ENCODE data around the gene TERF2IP.

TERF2IP gene, protein sequence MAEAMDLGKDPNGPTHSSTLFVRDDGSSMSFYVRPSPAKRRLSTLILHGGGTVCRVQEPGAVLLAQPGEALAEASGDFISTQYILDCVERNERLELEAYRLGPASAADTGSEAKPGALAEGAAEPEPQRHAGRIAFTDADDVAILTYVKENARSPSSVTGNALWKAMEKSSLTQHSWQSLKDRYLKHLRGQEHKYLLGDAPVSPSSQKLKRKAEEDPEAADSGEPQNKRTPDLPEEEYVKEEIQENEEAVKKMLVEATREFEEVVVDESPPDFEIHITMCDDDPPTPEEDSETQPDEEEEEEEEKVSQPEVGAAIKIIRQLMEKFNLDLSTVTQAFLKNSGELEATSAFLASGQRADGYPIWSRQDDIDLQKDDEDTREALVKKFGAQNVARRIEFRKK

DNA sequence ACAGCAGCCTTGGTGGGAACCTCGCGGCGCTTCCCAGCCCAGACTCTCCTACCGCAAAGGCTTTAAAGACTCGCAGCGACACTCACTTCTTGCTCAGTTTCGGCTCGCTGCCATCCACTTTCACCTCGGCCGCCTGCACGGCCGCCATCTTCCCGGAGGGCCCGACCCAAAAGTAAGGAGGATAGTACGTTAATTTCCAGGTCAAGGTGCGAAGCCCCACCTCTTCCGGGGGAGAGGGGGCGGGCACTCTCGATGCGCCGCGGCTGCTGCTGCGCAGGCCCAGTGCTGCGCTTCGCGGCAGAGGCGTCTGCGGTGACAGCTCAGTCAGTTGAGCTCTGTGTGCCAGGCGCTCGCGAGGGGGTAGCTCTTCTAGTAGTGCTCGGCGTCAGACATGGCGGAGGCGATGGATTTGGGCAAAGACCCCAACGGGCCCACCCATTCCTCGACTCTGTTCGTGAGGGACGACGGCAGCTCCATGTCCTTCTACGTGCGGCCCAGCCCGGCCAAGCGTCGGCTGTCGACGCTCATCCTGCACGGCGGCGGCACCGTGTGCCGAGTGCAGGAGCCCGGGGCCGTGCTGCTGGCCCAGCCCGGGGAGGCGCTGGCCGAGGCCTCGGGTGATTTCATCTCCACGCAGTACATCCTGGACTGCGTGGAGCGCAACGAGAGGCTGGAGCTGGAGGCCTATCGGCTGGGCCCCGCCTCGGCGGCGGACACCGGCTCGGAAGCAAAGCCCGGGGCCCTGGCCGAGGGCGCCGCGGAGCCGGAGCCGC is at the start of gene TERF2IP, which contains the start of gene KARS1:
Gene TERF2IP (plus strand): TSS at position 282 of the 773 bp plus-strand sequence. CDS start 110 bp downstream, at position 392.
Gene KARS1 (minus strand): TSS at position 174 of the 773 bp plus-strand sequence. CDS start 26 bp downstream, at position 148.
- peak; percentile 96 for DNase-seq

DNA sequence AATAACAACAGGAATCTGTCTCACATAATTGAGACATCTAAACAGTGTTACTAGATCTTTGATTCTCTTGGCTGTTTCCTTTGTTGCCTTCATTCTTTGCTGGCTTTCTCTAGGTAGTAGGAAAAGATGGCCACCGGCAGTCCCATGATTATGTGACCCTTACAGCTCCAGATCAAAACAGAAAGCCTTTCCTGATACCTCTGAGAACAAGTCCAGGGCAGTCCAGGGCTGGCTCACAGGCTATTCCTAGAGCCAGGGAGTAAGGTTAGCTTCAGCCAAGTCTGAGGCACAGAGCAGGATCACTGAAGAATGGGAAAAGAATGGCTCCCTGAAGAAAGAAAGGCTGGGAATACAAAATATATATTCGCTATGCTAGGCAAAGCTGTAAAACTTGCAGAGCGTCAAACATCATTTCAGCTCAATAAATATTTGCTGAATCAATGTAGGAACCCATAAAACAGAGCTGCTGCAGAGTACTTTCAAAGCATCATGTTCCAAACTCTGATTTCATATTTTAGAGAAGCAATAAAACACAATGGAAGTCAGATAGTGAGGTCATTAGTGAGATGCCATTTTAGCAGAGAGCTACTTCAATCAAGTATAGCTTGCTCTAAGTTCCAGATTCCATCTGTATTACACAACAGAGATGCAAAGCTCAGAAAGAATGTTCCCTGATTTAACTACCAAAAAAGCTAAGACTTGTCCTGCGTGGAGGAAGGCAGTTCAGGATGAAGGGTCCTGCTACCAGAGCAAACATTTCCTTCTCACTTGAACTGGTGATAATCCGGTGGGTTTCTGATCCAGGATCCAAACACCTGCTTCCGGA is 47.9 kb upstream of the TERF2IP start:
- DNase-seq = no peak

DNA sequence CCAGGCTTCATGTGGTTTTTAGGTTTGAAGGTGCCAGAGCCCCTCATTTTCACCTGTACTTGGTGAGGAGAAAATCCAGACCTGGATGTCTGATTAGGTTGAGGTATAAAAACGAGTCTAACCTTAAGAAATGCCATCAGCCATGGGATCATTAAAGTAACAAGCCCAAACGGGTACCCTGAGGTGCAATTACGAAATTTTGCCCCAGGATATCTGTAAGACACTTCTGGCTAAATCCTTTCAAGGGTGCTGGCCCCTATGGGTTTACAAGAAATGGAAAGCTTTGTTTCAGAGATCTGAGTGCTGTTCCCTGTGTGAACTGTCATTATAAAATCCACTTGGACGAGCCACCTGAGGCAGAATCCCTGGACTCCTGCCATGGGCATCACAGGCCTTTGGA is 44.3 kb upstream of the TERF2IP start:
- DNase-seq = no peak

DNA sequence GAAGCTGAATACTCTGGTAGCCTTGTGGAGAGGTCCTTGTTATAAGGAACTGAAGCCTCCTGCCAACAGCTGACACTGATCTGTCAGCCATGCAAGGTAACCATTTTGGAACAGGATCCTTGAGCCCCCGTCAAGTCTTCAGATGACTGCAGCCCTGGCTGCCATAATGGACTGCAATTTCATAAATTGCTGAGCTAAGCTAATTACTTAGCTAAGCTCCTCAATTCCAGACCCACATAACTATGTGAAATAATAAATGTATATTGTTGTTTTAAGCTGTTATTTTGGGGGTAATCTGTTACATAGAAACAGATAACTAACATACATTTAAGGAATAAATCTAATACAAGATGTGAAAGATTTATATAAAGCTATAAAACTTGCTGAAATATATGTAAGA is 41.1 kb upstream of the TERF2IP start:
- DNase-seq = no peak

DNA sequence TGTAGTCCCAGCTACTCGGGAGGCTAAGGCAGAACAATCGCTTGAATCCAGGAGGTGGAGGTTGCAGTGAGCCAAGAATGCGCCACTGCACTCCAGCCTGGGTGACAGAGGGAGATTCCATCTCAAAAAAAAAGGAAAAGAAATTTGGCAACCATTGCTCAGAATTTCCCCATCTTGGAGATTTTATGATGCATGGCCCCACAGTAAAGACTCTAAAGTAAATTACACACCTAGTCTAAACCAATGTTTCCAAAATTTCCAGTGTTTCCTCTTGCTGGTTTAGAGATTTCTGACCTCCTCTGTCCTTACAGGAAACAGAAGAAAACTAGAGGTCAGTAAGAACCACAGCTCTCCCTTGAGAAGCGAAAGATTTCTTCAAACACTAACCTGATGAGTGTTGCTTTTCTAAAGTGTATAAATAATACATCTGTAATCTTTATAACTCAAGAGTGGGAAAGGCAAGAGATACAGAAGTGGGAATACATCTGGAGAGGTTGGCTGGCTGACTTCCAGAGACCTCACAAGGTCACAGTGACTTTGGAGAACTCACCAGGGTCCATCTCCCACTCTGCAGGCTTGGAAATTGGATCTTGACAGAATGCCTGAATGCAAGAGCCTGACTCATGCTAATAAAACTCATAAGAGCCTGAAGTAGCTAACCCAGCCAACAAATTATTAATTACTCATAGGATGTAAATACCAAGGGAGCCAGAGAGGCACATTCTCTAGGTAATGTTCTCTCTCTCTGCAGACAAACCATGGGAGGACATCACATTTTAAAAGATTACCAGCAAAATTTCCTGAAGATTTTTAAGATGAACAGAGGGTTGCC is 33.3 kb upstream of the TERF2IP start:
- no peak for DNase-seq

DNA sequence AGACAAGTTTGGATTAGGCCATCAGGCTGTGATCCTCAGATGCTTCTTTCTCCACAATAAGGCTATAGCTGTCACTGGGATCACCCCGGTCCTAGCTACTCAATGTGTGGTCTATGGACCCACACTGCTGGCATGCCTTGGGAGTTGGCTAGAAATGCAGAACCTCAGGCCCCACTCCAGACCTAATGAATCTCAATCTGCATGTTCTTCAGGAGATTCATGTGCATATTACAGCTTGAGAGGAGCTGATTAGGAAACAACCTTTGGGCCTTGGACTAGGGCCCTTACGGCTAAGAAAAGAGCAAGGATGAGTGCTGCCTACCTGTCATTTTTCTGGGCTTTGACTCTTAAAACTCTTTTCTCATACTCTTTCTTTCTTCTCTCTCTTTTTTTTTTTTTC is 32.0 kb upstream of the TERF2IP start:
- DNase-seq = no peak

DNA sequence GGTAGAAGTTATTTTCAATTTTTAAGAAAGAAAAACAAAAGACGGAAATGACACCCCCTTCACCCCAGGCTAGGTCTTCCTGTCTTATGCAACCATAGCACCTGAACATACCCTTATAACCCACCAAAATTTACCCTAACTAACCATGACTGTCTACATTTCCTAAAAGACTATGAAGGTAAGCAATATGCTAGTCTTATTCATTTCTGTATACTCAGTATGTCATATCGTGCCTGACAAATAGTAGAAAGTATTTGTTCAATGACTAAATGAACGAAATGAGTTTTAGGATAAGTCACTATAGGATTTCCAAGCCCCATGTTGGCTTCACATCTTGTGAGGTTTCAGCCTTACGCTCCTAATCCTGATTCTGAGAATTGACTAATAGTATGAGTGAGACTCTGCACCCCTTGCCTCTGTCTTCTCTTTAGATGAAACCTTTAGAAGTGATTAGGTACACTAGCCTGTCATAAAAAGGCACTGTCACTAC is 31.0 kb upstream of the TERF2IP start:
- peak in 1 of 2 donors; percentile 64 for DNase-seq

DNA sequence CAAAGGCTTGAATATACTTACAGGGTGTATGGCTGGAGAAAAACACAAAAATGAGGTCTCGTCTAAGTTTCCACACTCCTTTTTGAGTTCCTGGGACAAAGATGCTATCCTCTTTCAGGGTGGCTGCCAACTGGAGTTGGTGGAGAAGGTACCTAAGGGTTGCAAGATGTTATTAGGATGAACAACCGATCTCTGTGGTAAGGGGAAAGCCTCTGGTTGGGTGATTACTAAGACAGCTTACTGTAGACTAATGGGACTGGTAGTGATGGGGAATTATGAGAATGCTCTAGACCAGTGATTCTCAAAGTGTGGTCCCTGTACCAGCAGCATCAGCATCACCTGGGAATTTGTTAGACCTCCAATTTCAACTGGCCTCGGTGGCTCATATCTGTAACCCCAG is 30.5 kb upstream of the TERF2IP start:
- DNase-seq = no peak

DNA sequence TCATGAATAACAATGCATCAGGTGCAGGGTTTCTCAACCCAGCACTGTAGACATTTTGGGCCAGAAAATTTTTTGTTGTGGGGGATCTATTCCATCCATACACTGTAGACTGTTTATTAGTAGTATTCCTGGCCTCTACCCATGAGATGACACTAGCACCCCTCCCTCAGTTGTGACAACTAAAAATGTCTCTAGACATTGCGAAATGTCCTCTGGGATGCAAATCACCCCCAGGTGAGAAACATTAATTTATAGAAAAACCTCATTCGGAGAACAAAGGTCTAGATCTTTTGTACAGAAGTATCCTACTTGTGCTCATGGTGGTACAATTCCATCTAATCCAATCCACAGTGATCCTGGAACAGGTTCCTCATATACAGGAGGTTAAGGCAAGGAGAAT is 28.8 kb upstream of the TERF2IP start:
- DNase-seq = no peak

DNA sequence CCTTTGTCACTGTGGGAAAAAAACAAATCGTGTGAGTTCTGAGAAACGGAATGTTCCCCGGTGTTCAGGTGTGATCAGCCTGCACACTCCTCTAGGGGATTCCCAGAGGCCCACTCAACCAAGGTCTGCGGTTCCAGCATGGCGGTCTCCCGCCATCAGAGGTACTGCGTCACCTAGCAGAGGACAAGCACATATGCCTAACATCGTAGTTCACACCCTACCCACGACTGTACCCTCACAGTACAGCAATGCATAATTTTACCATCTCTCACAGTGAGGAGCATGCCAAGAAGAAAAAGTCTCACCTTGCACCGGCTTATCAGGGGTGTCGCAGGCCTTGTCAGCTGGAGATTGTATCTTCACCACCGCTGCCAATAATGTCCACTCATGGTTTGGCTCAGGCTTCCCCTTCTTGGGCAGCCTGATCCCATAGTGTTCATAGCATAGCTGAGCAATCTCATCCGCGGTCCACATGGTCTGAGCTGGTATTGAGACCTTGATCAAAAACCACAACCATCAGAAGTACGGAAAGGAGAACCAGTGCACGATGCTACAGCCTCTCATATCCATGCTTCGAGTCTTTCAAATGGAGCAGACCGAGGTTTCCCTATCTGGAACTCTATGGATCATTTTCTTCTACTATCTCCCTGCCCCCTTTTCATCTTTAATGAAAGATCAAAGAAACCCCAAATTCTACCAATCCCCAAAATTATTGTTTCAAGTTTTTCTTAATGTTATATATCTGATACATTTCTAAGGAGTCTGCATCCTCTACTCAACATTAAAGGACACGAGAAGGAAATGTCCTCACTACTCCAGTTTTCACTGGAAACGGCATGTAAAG is 27.0 kb upstream of the TERF2IP start:
- peak; percentile 78 to 84 for DNase-seq

DNA sequence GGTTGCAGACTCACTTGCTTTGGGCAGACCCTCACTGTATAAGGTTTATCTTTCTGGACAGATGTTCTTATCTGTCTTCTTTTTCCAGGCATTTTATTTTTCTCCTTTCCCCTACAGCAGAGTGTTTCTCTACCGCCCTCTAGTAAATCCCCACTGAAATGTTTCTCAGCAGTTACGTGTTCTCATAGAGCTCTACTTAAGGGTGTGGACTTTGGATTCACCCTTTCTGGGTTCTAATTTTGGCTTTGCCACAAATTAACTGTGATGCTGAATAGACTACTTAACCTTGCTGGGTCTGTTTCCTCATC is 26.4 kb upstream of the TERF2IP start:
- peak in 1 of 2 donors; percentile 61 for DNase-seq

DNA sequence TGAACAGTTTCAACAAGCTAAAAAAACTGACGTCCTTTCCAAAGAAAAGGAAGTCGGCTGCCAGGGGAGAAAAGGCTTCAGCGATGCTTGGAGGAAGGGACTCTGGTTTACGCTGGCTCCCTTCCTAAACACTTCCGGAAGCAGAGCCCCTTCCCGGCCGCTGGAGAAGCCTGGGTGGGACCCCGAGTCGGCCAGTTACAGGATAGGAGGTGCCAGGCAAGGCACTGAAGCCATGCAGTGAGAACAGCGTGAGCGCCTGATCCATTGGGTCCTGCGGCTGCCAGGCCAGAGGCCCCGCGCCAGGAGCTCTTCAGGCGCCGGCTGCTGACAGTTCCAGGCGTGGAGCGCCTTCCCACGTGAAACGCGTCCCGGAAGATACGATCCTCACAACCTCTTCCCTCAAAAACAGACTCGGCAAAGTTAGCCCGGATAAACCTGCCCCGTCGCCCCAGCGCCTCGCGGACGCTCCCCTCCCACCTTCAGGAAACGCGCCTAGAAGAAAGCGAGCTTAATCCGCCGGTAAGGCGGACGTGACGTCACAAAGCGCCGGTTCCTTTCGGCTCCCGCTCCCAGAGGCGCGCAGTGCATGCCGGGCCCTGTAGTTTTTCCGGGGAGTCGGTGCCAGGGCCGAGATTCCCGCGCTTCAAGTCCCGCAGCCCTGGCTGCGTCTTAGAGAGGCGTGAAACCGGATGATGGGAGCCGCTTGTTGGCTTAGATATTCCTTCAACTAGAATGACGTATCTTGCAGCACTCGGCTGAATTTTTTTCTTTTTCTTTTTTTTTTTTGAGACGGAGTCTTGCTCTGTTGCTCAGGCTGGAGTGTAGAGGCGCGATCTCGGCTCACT is 24.6 kb upstream of the TERF2IP start, which contains the start of gene ADAT1:
Gene ADAT1 (minus strand): TSS at position 521 of the 845 bp plus-strand sequence. CDS start 2,482 bp downstream, outside the sequence.
- DNase-seq = peak; percentile 98

DNA sequence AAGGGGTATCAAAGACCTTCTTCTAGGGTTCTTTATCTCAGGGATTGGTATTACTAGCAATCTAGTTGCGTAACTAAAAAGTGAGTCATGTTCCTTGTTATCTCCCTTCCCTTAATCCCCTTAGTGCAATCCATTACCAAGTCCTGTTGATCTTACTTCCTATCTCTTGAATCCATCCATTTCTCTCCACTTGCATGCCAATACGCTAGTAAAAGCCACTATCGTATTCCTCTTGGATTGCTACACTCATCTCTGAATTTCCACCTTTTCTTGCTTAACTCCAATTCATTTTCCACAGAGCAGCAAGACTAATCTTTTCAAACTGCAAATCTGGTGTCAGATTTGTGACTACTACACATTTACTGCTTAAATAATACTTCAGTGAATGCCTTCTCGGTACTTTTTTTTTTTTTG is 22.6 kb upstream of the TERF2IP start:
- DNase-seq = no peak

DNA sequence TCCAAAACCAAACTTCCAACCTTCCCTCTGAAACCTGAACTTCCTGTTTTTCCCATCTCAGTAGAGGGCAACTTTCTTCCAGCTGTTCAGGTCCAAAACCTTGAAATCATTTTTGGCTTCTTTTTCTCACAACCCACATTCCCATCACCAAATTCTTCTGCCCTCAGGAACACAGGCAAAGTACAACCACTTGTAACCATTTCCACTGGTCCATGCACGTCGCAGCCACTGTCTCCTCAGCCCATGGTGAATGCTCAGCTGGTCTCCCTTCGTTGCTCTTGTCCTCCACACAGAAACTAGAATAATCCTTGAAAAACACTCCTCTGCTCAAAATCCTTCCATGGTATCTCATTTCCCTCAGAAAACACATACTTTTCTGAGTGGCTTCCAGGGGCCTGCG is 20.8 kb upstream of the TERF2IP start:
- no peak for DNase-seq

DNA sequence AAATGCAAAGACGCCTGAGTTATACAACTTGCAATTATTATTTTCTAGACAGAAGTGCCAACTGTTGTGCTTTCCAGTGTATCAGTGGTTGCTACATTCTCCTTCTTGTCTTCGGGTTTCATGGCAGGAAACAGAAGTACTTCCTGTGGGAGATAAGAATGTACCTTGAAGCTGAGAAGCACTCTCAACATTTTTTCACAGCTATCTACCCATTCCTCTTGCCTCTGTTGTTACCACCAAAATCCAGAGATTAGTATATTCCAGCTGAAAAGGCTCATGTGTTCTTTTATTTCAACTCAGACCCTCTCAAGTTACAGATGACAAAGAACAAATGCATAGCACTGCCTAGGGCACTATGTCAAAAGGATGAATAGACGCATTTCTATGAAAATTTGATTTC is 19.7 kb upstream of the TERF2IP start:
- DNase-seq = peak in 1 of 2 donors; percentile 51

DNA sequence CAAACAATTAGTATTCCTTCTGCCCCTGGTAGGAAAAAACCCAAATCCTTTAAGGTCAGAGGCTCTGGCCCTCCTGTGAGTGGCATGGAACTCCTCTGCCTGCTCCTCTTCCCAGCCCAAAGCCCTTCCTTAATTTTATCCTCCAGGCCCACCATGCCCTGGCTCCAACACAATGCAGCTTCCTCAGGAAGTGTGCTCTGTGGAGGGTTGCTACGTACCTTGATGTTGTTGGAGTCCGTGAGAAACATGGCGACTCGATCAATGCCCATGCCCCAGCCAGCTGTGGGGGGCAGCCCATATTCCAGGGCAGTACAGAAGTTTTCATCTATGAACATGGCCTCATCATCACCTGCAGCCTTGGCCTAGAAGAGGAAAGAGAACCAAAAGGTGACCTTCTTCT is 19.2 kb upstream of the TERF2IP start:
- DNase-seq = no peak

DNA sequence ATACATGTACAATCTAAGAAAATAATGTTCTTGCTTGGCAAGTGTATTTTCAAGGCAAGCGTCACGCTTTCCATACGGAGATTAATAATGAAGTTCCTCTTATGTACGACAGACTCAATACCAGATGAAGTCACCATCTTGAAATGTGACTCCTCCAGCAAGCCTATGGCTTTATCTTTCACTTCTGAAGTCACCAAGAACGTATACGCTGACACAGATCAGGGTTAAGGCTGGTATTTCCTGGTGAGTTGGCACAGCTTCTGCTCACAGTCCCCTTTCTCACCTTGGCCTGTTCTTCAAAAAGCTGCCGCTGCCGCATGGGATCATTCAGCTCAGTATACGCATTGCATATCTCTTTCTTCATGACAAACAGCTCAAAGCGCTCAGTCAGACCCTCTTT is 18.4 kb upstream of the TERF2IP start:
- no peak for DNase-seq

DNA sequence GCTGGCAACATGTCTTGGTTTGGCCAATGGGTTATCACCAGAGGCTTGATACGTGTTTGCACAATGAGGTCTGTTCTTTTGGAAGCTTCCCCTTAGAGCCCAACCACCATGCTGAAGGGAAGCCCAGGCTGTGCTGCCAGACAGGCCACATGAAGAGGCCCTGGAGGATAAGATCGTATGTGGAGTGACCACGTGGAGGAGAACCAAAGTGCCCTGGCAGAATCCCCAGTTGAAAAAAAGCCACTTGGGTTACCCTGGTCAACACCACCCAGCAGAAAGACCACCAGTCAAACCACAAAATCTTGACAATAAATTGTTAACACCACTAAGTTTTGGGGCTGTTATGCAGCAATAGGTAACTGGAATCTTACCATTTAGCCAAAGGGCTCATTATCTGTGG is 17.5 kb upstream of the TERF2IP start:
- no peak for DNase-seq

DNA sequence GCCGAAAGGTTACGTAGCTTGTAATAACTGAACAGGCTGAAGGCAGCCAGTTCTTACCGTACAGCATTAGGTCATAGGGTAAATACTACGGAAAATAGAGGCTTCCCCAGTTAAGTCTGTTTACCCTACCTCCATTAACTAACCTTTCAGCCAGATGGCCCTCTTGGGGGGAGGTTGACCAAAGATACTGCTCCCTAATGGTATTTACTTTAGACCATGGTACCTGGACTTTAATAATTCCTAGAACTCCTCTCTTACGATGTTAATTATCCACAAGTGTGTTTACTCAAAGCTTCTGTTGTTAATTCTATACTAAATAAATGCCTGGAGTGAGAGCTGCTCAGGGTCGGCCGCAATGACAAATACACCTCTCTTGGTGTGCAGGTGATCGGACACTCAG is 14.7 kb upstream of the TERF2IP start:
- DNase-seq = no peak

DNA sequence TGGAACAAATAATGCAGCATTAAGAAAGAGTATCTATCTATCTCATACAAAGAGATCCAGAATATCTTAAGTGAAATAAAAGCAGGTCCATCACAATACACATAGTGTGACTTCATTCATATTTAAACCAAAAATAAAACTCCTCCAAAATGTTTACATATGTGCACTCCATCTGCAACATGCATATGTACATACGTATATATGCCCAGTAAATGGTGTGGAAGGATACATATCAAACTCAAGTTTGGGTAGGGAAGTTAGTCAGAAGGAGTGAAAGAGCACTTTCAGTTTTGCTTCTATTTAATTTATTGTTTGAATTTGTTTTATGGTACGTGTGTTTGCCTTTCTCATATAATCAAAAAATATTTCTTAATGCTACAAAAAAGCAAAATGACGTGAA is 12.5 kb upstream of the TERF2IP start:
- no peak for DNase-seq
